Dermis microvascular lymphatic vessel endothelial cell (primary cell): ENCODE measurements around the gene GPRC5D. TPM values are rescaled to one million over a fixed set of nuclear protein-coding genes. Genes with fewer than 3 reads are reported as not detected.

ENCODE experiments used
- DNase-seq, 2 donors: peaks; one replicate each; pipeline versions ENCODE4 v3.0.0 to v3.0.0-alpha.2; 2010; ENCODE audit warnings: low read depth in 2 of 2
- total RNA-seq: library from RNA; depleted of rRNA; stranded (reverse); fragments of >200 nt; gene quantifications from 2 replicates; pipeline ENCODE4 v1.2.1, GENCODE V29; 2014

GPRC5D gene
- total RNA-seq, 1 donor from 2014 or later, result not detected

- DNase-seq, result peak; percentile 50 to 89
Measured at GRCh38 chr12:12979731-12980259, 27.8 kb upstream of the GPRC5D start.

GRCh38 chr12:12979126-12979525 is 27.2 kb upstream of the GPRC5D start:
- peak; percentile 14 to 32 for DNase-seq

GRCh38 chr12:12977231-12977630 is 25.3 kb upstream of the GPRC5D start:
- no peak for DNase-seq

GRCh38 chr12:12976366-12976765 is 24.4 kb upstream of the GPRC5D start:
- peak in 1 of 2 donors; percentile 36 for DNase-seq

- peak; percentile 34 to 73 for DNase-seq
Measured at GRCh38 chr12:12975322-12976077, 23.5 kb upstream of the GPRC5D start.

GRCh38 chr12:12974211-12974610 is 22.2 kb upstream of the GPRC5D start:
- peak in 1 of 2 donors; percentile 57 for DNase-seq

- DNase-seq, result no peak
Measured at GRCh38 chr12:12973019-12973418, 21.0 kb upstream of the GPRC5D start.

GRCh38 chr12:12965836-12966235 is 13.9 kb upstream of the GPRC5D start:
- DNase-seq, result peak in 1 of 2 donors; percentile 11

- DNase-seq, result no peak
Measured at GRCh38 chr12:12964255-12964654, 12.3 kb upstream of the GPRC5D start.

GRCh38 chr12:12960639-12961209 is 8.8 kb upstream of the GPRC5D start:
- no peak for DNase-seq

GRCh38 chr12:12958886-12959285 is 6.9 kb upstream of the GPRC5D start:
- no peak for DNase-seq

- no peak for DNase-seq
Measured at GRCh38 chr12:12954878-12955625, 3.1 kb upstream of the GPRC5D start.

- peak in 1 of 2 donors; percentile 11 for DNase-seq
Measured at GRCh38 chr12:12954356-12954755, 2.4 kb upstream of the GPRC5D start.

- DNase-seq, result no peak
Measured at GRCh38 chr12:12951504-12951903, 466 bp downstream of the GPRC5D start.

- DNase-seq, result no peak
Measured at GRCh38 chr12:12947902-12948301, 4.1 kb downstream of the GPRC5D start.

GRCh38 chr12:12946686-12947355 is 5.1 kb downstream of the GPRC5D start:
- no peak for DNase-seq

GRCh38 chr12:12945591-12945990 is 6.4 kb downstream of the GPRC5D start:
- DNase-seq, result no peak

- DNase-seq, result no peak
Measured at GRCh38 chr12:12943586-12944260, 8.2 kb downstream of the GPRC5D start.

- no peak for DNase-seq
Measured at GRCh38 chr12:12941450-12942350, 10.3 kb downstream of the GPRC5D start.

GRCh38 chr12:12939888-12940287 is 12.1 kb downstream of the GPRC5D start:
- DNase-seq, result no peak
